H9 (cell line): ENCODE results near the gene LATS2. TPM values are rescaled to one million over a fixed set of nuclear protein-coding genes. Genes with fewer than 3 reads are reported as not detected.

Source experiments
- DNase-seq: peaks from one replicate; pipeline ENCODE4 v3.0.0-alpha.2; 2017
- H2AFZ ChIP-seq: one replicate; pipeline ENCODE4 v1.6.1; 2013; ENCODE audit warnings: mild to moderate bottlenecking, low read length, control low read depth, moderate library complexity
- H2AK5ac ChIP-seq: 2 replicates; pipeline ENCODE4 v1.6.1; 2013; ENCODE audit warnings: low read length, control low read depth, mixed read lengths; ENCODE audit not compliant: insufficient read length
- H2BK120ac ChIP-seq: one replicate; pipeline ENCODE4 v1.6.1; 2013; ENCODE audit warnings: low read depth, mild to moderate bottlenecking, low read length, control low read depth, inconsistent platforms; ENCODE audit not compliant: poor library complexity, severe bottlenecking
- H2BK12ac ChIP-seq: 2 replicates; pipeline ENCODE4 v1.6.1; 2013; ENCODE audit warnings: low read length, control low read depth, mixed read lengths, low read depth; ENCODE audit not compliant: insufficient read length
- H2BK15ac ChIP-seq: 2 replicates; pipeline ENCODE4 v1.6.1; 2013; ENCODE audit warnings: low read depth, low read length, control low read depth
- H2BK20ac ChIP-seq: one replicate; pipeline ENCODE4 v1.6.1; 2013; ENCODE audit warnings: low read depth, mild to moderate bottlenecking, low read length, control low read depth, inconsistent platforms; ENCODE audit not compliant: poor library complexity, severe bottlenecking
- H2BK5ac ChIP-seq: 2 replicates; pipeline ENCODE4 v1.6.1; 2013; ENCODE audit warnings: low read length, control low read depth, mixed read lengths; ENCODE audit not compliant: insufficient read length
- H3K14ac ChIP-seq: 2 replicates; pipeline ENCODE4 v1.6.1; 2013; ENCODE audit warnings: low read length, control low read depth; ENCODE audit not compliant: insufficient read depth
- H3K18ac ChIP-seq: 2 replicates; pipeline ENCODE4 v1.6.1; 2013; ENCODE audit warnings: low read depth, mild to moderate bottlenecking, mixed read lengths, low read length, control low read depth; ENCODE audit not compliant: insufficient read length
- H3K23ac ChIP-seq: 2 replicates; pipeline ENCODE4 v1.6.1; 2013; ENCODE audit warnings: low read length, control low read depth, mixed read lengths, low read depth; ENCODE audit not compliant: insufficient read length
- H3K23me2 ChIP-seq: 2 replicates; pipeline ENCODE4 v1.6.1; 2013; ENCODE audit warnings: low read depth, mild to moderate bottlenecking, mixed read lengths, low read length, control low read depth; ENCODE audit not compliant: insufficient read length, poor library complexity, severe bottlenecking
- H3K27ac ChIP-seq: 2 replicates; pipeline ENCODE4 v1.5.1; 2013; ENCODE audit warnings: low read length, control low read depth, mixed read lengths, low read depth; ENCODE audit not compliant: insufficient read length
- H3K27me3 ChIP-seq: 2 replicates; pipeline ENCODE4 v1.6.1; 2013; ENCODE audit warnings: low read length, control low read depth, inconsistent platforms; ENCODE audit not compliant: insufficient read depth
- H3K4ac ChIP-seq: 2 replicates; pipeline ENCODE4 v1.6.1; 2013; ENCODE audit warnings: low read depth, mild to moderate bottlenecking, control low read depth, inconsistent platforms, low read length, moderate library complexity
- H3K4me1 ChIP-seq: 2 replicates; pipeline ENCODE4 v1.6.1; 2013; ENCODE audit warnings: low read length, control low read depth, inconsistent platforms; ENCODE audit not compliant: insufficient read depth
- H3K4me2 ChIP-seq: 2 replicates; pipeline ENCODE4 v1.6.1; 2013; ENCODE audit warnings: low read length, control low read depth, mixed read lengths; ENCODE audit not compliant: insufficient read length, insufficient read depth
- H3K56ac ChIP-seq: 2 replicates; pipeline ENCODE4 v1.6.1; 2013; ENCODE audit warnings: low read depth, mild to moderate bottlenecking, mixed read lengths, low read length, control low read depth; ENCODE audit not compliant: insufficient read length
- H3K79me1 ChIP-seq: 2 replicates; pipeline ENCODE4 v1.6.1; 2013; ENCODE audit warnings: low read depth, mild to moderate bottlenecking, moderate library complexity, low read length, control low read depth, inconsistent platforms; ENCODE audit not compliant: insufficient read depth, poor library complexity, severe bottlenecking
- H3K79me2 ChIP-seq: 2 replicates; pipeline ENCODE4 v1.6.1; 2013; ENCODE audit warnings: low read length, control low read depth, inconsistent platforms; ENCODE audit not compliant: insufficient read depth
- H3K9ac ChIP-seq: 2 replicates; pipeline ENCODE4 v1.6.1; 2013; ENCODE audit warnings: low read length, control low read depth, mixed read lengths; ENCODE audit not compliant: insufficient read length; ENCODE audit errors: extremely low read depth
- H3K9me3 ChIP-seq: one replicate; pipeline ENCODE4 v1.6.1; 2013; ENCODE audit warnings: low read depth, low read length, inconsistent platforms; ENCODE audit not compliant: control insufficient read depth
- H3T11ph ChIP-seq: one replicate; pipeline ENCODE4 v1.6.1; 2013; ENCODE audit warnings: mild to moderate bottlenecking, low read length, control low read depth, inconsistent platforms
- H4K20me1 ChIP-seq: one replicate; pipeline ENCODE4 v1.6.1; 2013; ENCODE audit not compliant: control insufficient read depth, insufficient read length, insufficient read depth
- H4K5ac ChIP-seq: 2 replicates; pipeline ENCODE4 v1.6.1; 2013; ENCODE audit warnings: low read depth, mild to moderate bottlenecking, mixed read lengths, low read length, control low read depth; ENCODE audit not compliant: insufficient read length
- H4K8ac ChIP-seq: replicated peaks from 2 replicates; pipeline ENCODE4 v1.6.1; 2013; ENCODE audit warnings: low read length, control low read depth, mixed read lengths, low read depth; ENCODE audit not compliant: insufficient read length
- H4K91ac ChIP-seq: 2 replicates; pipeline ENCODE4 v1.6.1; 2013; ENCODE audit warnings: low read depth, mild to moderate bottlenecking, moderate library complexity, mixed read lengths, low read length, control low read depth; ENCODE audit not compliant: insufficient read length
- H3K27ac Mint-ChIP-seq, 3 experiments: 2 replicates in 2 of 3; 3 replicates in 1 of 3; pipeline ENCODE4 v1.8.0; 2020 to 2021; ENCODE audit warnings: mixed read lengths in 3 of 3, mild to moderate bottlenecking in 1 of 3, moderate library complexity in 1 of 3
- H3K27me3 Mint-ChIP-seq: 2 replicates; pipeline ENCODE4 v1.8.0; 2021; ENCODE audit warnings: low read depth, mild to moderate bottlenecking, moderate library complexity, mixed read lengths
- H3K36me3 Mint-ChIP-seq, 3 experiments: 2 replicates in 2 of 3; 3 replicates in 1 of 3; pipeline ENCODE4 v1.8.0; 2020 to 2021; ENCODE audit warnings: low read depth in 3 of 3, mixed read lengths in 3 of 3; ENCODE audit not compliant: insufficient read depth in 1 of 3
- H3K4me1 Mint-ChIP-seq, 2 experiments: 2 replicates each; pipeline ENCODE4 v1.8.0; 2020; ENCODE audit warnings: mixed read lengths in 2 of 2
- H3K4me3 Mint-ChIP-seq, 2 experiments: 2 replicates in 1 of 2; 3 replicates in 1 of 2; pipeline ENCODE4 v1.8.0; 2020 to 2021; ENCODE audit warnings: mild to moderate bottlenecking in 2 of 2, mixed read lengths in 2 of 2, moderate library complexity in 1 of 2
- H3K9me3 Mint-ChIP-seq, 2 experiments: 2 replicates in 1 of 2; 3 replicates in 1 of 2; pipeline ENCODE4 v1.8.0; 2020; ENCODE audit warnings: mild to moderate bottlenecking in 2 of 2, mixed read lengths in 2 of 2, moderate library complexity in 1 of 2
- WGBS: extraction: QIAGEN DNeasy Blood & Tissue Kit; methylation state at CpG from one replicate; pipeline ENCODE4 v1.1.7; 2013; ENCODE audit warnings: missing lambda C conversion rate, low lambda C conversion rate, mixed read lengths; ENCODE audit not compliant: insufficient read length; ENCODE audit errors: extremely low coverage; 5-methylcytosine and 5-hydroxymethylcytosine counted together
- total RNA-seq: library from RNA; stranded (reverse); gene quantifications from 2 replicates; pipeline ENCODE4 v1.2.1, GENCODE V29; 2021
- TF ChIP-seq, protein P1 (sequence below): fragments of 200-600 bp; sonication (generic); conservative IDR thresholded peaks from 3 replicates; pipeline ENCODE4 v1.8.0; 2021; ENCODE audit warnings: antibody characterized with exemption, mild to moderate bottlenecking

Gene LATS2
- total RNA-seq, 1 experiment from 2014 or later: 20.0 TPM

DNA sequence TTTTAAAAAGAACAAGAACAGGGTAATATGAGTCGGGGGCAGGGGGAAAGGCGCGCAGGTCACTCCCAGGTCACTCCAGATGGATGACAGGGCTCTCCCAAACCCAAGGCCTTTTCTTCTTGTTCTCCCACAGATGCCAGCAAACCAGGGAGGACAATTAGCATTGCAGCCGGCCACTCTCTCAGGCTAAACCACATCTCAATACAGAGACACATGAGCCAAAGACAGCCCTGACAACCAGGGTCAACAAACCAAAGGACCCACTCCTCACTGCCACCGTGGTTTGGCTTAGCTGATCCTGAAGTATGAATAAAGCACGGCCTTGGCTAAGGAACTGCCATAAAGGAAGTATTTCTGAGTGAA lies 47.3 kb downstream of the LATS2 start:
- Histone ChIP-seq H2BK5ac (no peak overlapping the region), H3K14ac (no peak overlapping the region), H2BK20ac (no peak overlapping the region), H2BK120ac (no peak overlapping the region), H4K8ac (no peak overlapping the region), H3T11ph (no peak overlapping the region), H4K91ac (no peak overlapping the region), H4K20me1 (no peaks in the 10 kb centered on the region), H2AFZ (no peak overlapping the region), H3K56ac (no peak overlapping the region), H3K79me2 (peaks cover 23% of the 10 kb centered on the region; the same call in 1 of the 2 replicates), H3K27me3 (no peaks in the 10 kb centered on the region), H3K79me1 (peaks cover 9% of the 10 kb centered on the region), H3K4me2 (no peak overlapping the region), H3K18ac (no peak overlapping the region), H3K4me1 (peaks cover 2% of the 10 kb centered on the region; the same call in 1 of the 2 replicates), H2AK5ac (no peak overlapping the region), H2BK12ac (no peak overlapping the region), H3K23ac (no peak overlapping the region), H3K4ac (no peak overlapping the region), H3K23me2 (no peaks in the 10 kb centered on the region), H3K27ac (no peak overlapping the region), H3K9ac (no peak overlapping the region), H2BK15ac (no peak overlapping the region), H3K9me3 (no peaks in the 10 kb centered on the region), H4K5ac (no peak overlapping the region)
- Mint-ChIP-seq H3K27me3 (no peaks in the 10 kb centered on the region), H3K4me1 (peaks cover 19 to 21% of the 10 kb centered on the region in 2 experiments), H3K9me3 (no peaks in the 10 kb centered on the region), H3K27ac (0 out of 7 replicates have a peak overlapping the region, but pooled peaks of 1 of the 3 experiments have one; percentile 49), H3K4me3 (no peak overlapping the region), H3K36me3 (peaks cover 2 to 9% (median 4%) of the 10 kb centered on the region in 3 experiments; a peak in 5 of 7 replicates)
- DNase-seq: no peak
- WGBS: no CpG with 5 or more reads among the region's 6 CpGs
- TF ChIP-seq, protein P1, sequence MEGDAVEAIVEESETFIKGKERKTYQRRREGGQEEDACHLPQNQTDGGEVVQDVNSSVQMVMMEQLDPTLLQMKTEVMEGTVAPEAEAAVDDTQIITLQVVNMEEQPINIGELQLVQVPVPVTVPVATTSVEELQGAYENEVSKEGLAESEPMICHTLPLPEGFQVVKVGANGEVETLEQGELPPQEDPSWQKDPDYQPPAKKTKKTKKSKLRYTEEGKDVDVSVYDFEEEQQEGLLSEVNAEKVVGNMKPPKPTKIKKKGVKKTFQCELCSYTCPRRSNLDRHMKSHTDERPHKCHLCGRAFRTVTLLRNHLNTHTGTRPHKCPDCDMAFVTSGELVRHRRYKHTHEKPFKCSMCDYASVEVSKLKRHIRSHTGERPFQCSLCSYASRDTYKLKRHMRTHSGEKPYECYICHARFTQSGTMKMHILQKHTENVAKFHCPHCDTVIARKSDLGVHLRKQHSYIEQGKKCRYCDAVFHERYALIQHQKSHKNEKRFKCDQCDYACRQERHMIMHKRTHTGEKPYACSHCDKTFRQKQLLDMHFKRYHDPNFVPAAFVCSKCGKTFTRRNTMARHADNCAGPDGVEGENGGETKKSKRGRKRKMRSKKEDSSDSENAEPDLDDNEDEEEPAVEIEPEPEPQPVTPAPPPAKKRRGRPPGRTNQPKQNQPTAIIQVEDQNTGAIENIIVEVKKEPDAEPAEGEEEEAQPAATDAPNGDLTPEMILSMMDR: no peak
